Spleen (tissue), 11 donors: Measurements from ENCODE around the gene ERI3. TPM values are rescaled to one million over a fixed set of nuclear protein-coding genes. Genes with fewer than 3 reads are reported as not detected.
A peak's percentile ranks its signal among the peaks of the same experiment; 100 is the strongest.

Experiments used
- DNase-seq: peaks from one replicate; pipeline ENCODE4 v3.0.0-alpha.2; 2020
- H3K27ac ChIP-seq, 8 donors: fragments of 200-600 bp; sonication (generic) in 7 of 8; 1 replicate in 4 of 8; 2 replicates in 4 of 8; pipeline versions ENCODE4 v1.5.0 to v1.8.0; 2016 to 2021; ENCODE audit warnings: inconsistent platforms in 4 of 8, mild to moderate bottlenecking in 4 of 8, moderate library complexity in 1 of 8
- H3K27me3 ChIP-seq, 7 donors: fragments of 200-600 bp; sonication (generic) in 6 of 7; replicated peaks in 1 of 7; 1 replicate in 4 of 7; 2 replicates in 3 of 7; pipeline versions ENCODE4 v1.5.0 to v1.8.0; 2016 to 2021; ENCODE audit warnings: inconsistent platforms in 3 of 7, mild to moderate bottlenecking in 1 of 7
- H3K36me3 ChIP-seq, 6 donors: fragments of 200-600 bp; sonication (generic) in 5 of 6; 1 replicate in 4 of 6; 2 replicates in 2 of 6; pipeline versions ENCODE4 v1.5.0 to v1.8.0; 2016 to 2021; ENCODE audit warnings: inconsistent platforms in 2 of 6
- H3K4me1 ChIP-seq, 6 donors: fragments of 200-600 bp; sonication (generic) in 5 of 6; 1 replicate in 3 of 6; 2 replicates in 3 of 6; pipeline versions ENCODE4 v1.5.0 to v1.8.0; 2016 to 2021; ENCODE audit warnings: inconsistent platforms in 3 of 6
- H3K4me3 ChIP-seq, 8 donors: fragments of 200-600 bp; sonication (generic) in 7 of 8; 1 replicate in 4 of 8; 2 replicates in 4 of 8; pipeline versions ENCODE4 v1.5.0 to v1.8.0; 2016 to 2021; ENCODE audit warnings: inconsistent platforms in 4 of 8, mild to moderate bottlenecking in 4 of 8, moderate library complexity in 2 of 8
- H3K9me3 ChIP-seq, 8 donors: fragments of 200-600 bp; sonication (generic) in 7 of 8; 1 replicate in 4 of 8; 2 replicates in 4 of 8; pipeline versions ENCODE4 v1.5.0 to v1.8.0; 2016 to 2021; ENCODE audit warnings: inconsistent platforms in 4 of 8
- POLR2A ChIP-seq, 3 donors: fragments of 450-650 bp; IDR thresholded peaks; one replicate each; pipeline ENCODE4 v1.5.1; 2017; ENCODE audit warnings: antibody characterized with exemption in 3 of 3, mild to moderate bottlenecking in 1 of 3
- POLR2AphosphoS5 ChIP-seq, 3 donors: sonication (generic); formaldehyde crosslinking; IDR thresholded peaks; one replicate each; pipeline ENCODE4 v1.5.1; 2017; ENCODE audit warnings: antibody characterized with exemption in 3 of 3
- WGBS, 5 donors: extraction: QIAGEN DNeasy Blood & Tissue Kit in 3 of 5; methylation state at CpG; one replicate each; pipeline versions ENCODE4 v1.1.5 to v1.1.7; 2013 to 2018; 5-methylcytosine and 5-hydroxymethylcytosine counted together
- intact Hi-C: fragments of 100-400 bp; cut with DNase I; formaldehyde crosslinking; loops from one replicate; pipeline ENCODE4 v1.15.0; 2023; ENCODE audit warnings: low total_unique reads
- polyA plus RNA-seq, 3 donors: library from polyadenylated mRNA; stranded (reverse); fragments of 200-250 nt; gene quantifications; one replicate each; pipeline ENCODE4 v1.2.1, GENCODE V29; 2013
- total RNA-seq, 7 donors: library from RNA; depleted of rRNA in 3 of 7; stranded (reverse); fragments of >200 nt in 3 of 7; fragmentation: NEBNext Ultra II Directional in 4 of 7; extraction: Animal tissue kit (Norgen Biotek cat#: 25700) in 4 of 7; gene quantifications; one replicate each; pipeline versions ENCODE4 v1.1.0 to v1.2.1, GENCODE V29; 2016 to 2021
- TF ChIP-seq, protein P1 (sequence below), 11 experiments: fragments of 200-600 bp in 7 of 11; fragments of 450-650 bp in 4 of 11; sonication (generic) in 4 of 11; IDR thresholded peaks in 8 of 11; conservative IDR thresholded peaks in 3 of 11; 1 replicate in 7 of 11; 2 replicates in 4 of 11; pipeline versions ENCODE4 v1.4.0 to v1.8.0; 2016 to 2021; ENCODE audit warnings: antibody characterized with exemption in 11 of 11, inconsistent platforms in 4 of 11, mild to moderate bottlenecking in 1 of 11
- donor health status: healthy with polysubstance abuse.
- donor health status: DM: no; HTN: no; CAD: no; lungs with moderate emphysema.
- donor health status: DM: no; HTN: no; CAD: no.
- donor health status: Bipolar disorder and iron deficiency.
- donor health status: healthy.
- donor health status: DM: no; HTN: no; CAD: no.
- donor health status: DM: yes; HTN: yes; CAD: no.

Gene ERI3
- total and polyA plus RNA-seq, 10 donors = 20.1 to 41.1 (median 27.3) TPM

DNA sequence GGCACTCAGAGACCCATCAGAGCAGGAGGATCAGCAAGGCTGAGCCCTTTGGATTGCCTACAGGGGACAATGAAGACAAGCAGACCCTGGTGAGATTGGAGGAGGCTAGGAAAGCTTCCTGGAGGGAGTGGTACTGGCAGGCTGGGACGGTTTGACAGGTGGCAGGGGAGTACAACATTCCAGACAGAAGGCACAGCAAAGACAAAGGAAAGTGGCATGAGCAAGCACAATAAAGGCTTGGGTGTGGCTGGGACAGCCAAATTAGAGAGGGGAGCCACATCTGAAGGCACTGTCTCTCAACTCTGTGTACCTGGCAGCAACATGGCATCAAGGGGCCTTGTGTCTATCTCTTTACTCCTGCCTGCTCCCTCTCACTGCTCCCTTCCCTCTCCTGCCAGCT lies 103.6 kb downstream of the ERI3 start:
- peaks cover 0 to 23% (median 8%) of the 10 kb centered on the region in 6 donors for H3K4me1 ChIP-seq
- H3K27ac ChIP-seq = no peak overlapping the region
- TF ChIP-seq, protein P1, sequence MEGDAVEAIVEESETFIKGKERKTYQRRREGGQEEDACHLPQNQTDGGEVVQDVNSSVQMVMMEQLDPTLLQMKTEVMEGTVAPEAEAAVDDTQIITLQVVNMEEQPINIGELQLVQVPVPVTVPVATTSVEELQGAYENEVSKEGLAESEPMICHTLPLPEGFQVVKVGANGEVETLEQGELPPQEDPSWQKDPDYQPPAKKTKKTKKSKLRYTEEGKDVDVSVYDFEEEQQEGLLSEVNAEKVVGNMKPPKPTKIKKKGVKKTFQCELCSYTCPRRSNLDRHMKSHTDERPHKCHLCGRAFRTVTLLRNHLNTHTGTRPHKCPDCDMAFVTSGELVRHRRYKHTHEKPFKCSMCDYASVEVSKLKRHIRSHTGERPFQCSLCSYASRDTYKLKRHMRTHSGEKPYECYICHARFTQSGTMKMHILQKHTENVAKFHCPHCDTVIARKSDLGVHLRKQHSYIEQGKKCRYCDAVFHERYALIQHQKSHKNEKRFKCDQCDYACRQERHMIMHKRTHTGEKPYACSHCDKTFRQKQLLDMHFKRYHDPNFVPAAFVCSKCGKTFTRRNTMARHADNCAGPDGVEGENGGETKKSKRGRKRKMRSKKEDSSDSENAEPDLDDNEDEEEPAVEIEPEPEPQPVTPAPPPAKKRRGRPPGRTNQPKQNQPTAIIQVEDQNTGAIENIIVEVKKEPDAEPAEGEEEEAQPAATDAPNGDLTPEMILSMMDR (IDR thresholded peaks at IDR 0.05 in 8 of 11, conservative IDR thresholded peaks at IDR 0.05 in 3 of 11) = no peak
- no peak for TF ChIP-seq POLR2A (IDR thresholded peaks at IDR 0.05)
- TF ChIP-seq POLR2AphosphoS5 (IDR thresholded peaks at IDR 0.05) = no peak
- intact Hi-C loops = no loop called here
- H3K36me3 ChIP-seq = peaks cover 0 to 48% (median 0%) of the 10 kb centered on the region in 6 donors
- 86 to 96% (median 93%) methylated on average over 1 of the region's 1 CpG for WGBS, 5 donors
- H3K9me3 ChIP-seq = no peaks in the 10 kb centered on the region
- no peak for DNase-seq
- H3K4me3 ChIP-seq = no peak overlapping the region
- H3K27me3 ChIP-seq = no peaks in the 10 kb centered on the region

DNA sequence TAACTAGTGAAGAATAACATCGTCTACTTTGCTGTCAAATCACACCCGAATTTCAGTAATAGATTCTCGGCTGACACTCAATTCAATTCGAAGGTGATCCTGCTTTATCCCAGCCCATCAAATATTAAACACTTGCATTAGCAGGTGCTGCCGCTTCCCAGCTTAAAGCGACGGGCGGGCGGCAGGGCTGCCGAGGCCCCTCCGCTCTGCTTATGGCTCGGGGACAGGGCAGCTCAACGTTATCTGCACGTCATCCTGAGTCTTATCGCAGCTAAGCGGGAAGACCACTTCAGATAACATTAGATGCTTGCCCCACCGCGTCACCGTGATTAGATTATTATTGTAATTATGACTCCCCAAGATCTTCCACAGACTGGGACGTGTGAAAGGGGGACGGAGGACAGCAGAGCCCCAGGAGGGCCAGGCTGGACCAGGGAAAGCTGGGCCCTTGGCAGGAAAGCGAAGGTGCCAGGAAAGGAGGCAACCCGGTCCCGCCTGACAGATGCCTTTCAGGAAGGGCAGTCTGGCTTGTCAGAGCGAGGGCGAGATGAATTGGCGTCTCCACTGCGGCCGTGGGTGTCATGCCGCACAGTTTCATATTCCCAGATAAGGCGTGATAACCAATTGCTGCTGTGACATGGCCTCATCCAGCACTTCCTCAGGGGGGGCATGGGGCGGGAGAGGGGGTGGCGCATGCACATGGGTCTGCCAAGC lies 104.8 kb downstream of the ERI3 start:
- Histone ChIP-seq H3K36me3 (peaks cover 0 to 49% (median 0%) of the 10 kb centered on the region in 6 donors), H3K27ac (peak overlapping the region in 3 of 8 donors; percentile 19 to 45 (median 31)), H3K4me1 (peaks cover 0 to 35% (median 11%) of the 10 kb centered on the region in 6 donors), H3K9me3 (no peaks in the 10 kb centered on the region), H3K4me3 (no peak overlapping the region), H3K27me3 (no peaks in the 10 kb centered on the region)
- WGBS, 5 donors = 78 to 89% (median 85%) methylated on average over 24 to 33 of the region's 33 CpGs
- TF ChIP-seq POLR2A (IDR thresholded peaks at IDR 0.05) (no peak), POLR2AphosphoS5 (IDR thresholded peaks at IDR 0.05) (peak in 1 of 3 donors; percentile 50)
- peak; percentile 71 for DNase-seq
- intact Hi-C loops = no loop called here

DNA sequence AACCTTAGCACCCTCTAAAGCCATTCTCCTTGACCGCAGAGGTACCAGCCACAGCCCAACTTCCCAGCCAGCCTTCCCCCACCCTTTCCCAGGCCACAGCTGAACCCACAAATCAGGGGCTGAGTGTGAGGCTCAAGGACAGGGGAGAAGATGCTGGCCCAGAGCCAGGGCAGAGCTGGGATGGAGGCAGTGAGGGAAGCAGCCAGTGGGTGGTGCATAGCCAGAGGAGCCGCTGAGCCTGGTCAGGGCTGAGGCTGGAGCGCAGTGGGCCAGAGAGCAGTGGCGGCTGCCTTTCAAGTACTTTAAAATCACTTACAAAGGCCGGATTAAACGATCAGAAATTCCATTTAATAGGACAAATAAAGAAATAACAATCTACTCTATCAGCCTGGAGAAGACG lies 105.5 kb downstream of the ERI3 start:
- Histone ChIP-seq H3K27ac (peak overlapping the region in 1 of 8 donors; percentile 45), H3K9me3 (no peaks in the 10 kb centered on the region), H3K36me3 (peaks cover 0 to 55% (median 0%) of the 10 kb centered on the region in 6 donors), H3K4me1 (peaks cover 0 to 36% (median 11%) of the 10 kb centered on the region in 6 donors), H3K27me3 (no peaks in the 10 kb centered on the region), H3K4me3 (no peak overlapping the region)
- WGBS, 5 donors = 70 to 85% (median 79%) methylated on average over 7 of the region's 7 CpGs
- TF ChIP-seq POLR2A (IDR thresholded peaks at IDR 0.05) (no peak), POLR2AphosphoS5 (IDR thresholded peaks at IDR 0.05) (peak in 1 of 3 donors; percentile 45)
- TF ChIP-seq, protein P1 (IDR thresholded peaks at IDR 0.05 in 8 of 11, conservative IDR thresholded peaks at IDR 0.05 in 3 of 11) = no peak
- intact Hi-C loops = no loop called here
- peak; percentile 74 for DNase-seq

DNA sequence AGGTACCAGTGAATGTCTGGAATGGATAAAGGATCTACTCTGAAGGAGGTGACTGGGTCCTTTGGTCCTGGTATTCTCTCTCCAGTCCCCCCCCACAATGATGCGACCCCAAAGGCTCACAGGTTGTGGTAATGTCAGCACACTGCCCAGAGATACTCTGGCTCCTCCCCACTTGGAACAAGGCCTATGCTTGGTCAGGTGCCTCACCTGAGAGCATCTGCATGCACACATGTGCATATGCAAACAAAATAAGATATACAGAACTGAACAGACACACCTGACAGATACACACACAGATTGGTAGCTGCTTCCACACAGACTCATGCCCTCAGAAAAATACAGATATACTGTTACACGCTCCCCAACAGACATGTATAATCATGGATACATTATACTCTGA lies 108.3 kb downstream of the ERI3 start:
- TF ChIP-seq POLR2AphosphoS5 (IDR thresholded peaks at IDR 0.05) = no peak
- TF ChIP-seq, protein P1 (IDR thresholded peaks at IDR 0.05 in 8 of 11, conservative IDR thresholded peaks at IDR 0.05 in 3 of 11) = no peak
- Histone ChIP-seq H3K27me3 (no peaks in the 10 kb centered on the region), H3K4me1 (peaks cover 0 to 36% (median 11%) of the 10 kb centered on the region in 6 donors), H3K9me3 (no peaks in the 10 kb centered on the region), H3K36me3 (peaks cover 0 to 76% (median 0%) of the 10 kb centered on the region in 6 donors), H3K27ac (no peak overlapping the region), H3K4me3 (no peak overlapping the region)
- DNase-seq = no peak
- intact Hi-C loops = no loop called here
- 93 to 100% (median 95%) methylated on average over 2 of the region's 2 CpGs for WGBS, 5 donors
